NCI-H146 treated with DMSO at 0.1 percent for 48 hours (cell line): ENCODE measurements around the gene ALK.

Experiments
- DNase-seq: peaks from one replicate; lab custom pipeline; 2025; ENCODE audit not compliant: unreplicated experiment; lab: John Stamatoyannopoulos, UW

The ALK gene

DNA sequence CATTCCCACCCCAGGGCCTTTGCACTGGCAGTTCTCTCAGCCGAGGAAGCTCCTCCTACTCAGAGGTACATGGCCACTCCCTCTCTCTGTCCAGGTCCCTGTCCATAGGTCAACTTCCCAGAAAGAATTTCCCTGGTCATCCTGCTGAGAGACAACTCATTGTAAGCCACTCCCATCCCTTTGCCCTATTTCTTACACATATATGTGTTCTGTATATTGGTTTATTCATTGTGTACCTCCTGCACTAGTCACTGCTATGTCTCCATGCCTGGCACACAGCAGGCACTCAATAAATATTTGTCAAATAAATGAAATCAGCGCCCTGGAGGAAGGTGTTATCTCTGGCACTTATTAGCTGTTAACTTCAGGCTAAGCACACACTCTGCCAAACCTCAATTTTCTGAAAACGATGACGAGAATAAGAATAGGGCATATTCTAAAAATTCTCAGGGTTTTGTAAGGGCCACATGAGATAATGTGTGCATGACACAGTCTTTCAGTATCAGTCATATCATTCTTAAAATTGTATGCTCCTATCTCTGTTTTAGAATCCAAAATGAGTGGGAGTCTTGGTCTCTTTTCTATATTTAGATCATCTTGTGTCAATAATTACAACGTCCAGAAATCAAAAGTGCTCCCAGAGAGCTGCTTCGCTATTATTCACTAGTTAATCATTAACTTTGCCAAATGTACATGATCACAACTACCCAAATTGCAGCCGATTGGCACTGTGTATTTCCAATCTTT lies 198.0 kb downstream of the ALK start:
- no peak for DNase-seq

DNA sequence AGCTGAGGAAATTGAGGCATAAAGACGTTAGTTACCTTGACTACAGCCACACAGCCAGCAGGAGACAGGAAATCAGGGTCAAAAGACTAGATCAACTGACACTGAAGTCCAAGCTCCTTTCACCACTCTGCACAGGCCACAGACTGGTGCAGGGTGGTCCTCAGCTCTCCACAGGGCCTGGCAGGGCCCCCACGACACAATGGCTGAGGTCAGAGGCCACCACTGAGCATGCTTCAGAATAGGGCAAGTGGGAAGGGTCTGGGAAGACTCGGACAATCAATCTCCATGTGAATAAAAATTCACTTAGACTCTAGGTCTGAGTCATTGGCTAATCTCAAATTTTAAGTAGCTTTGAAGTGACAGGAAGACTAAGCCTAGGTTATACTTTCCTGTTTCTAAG lies 201.7 kb downstream of the ALK start:
- DNase-seq, result no peak

DNA sequence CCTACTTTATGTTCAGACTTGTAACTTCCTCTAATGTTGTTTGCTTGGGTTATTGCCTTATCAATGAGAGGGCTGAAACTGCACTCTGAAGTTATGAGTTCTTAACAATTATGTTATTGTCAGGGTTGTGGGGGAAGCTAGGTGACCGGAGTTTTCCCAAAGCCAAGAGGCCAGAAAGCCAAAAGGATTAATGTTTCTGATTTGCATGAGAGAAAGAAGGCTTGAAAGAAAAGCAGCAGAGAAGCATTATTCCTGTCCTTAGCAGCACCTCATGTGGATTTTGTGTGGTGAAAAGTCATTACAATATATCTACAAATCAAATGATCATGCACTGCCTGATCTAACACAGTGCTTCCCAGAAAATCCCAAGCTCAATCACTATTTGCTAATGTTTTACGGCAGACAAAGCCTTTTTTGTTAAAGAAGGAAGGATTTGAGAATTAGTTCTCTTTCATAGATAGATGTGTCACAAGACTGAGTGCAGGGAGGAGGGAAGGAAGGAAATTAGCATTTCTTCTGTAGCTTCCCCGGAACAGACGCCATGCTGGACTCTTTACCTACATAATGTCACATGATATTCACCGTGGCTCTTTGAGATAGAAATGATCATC lies 203.2 kb downstream of the ALK start:
- no peak for DNase-seq

DNA sequence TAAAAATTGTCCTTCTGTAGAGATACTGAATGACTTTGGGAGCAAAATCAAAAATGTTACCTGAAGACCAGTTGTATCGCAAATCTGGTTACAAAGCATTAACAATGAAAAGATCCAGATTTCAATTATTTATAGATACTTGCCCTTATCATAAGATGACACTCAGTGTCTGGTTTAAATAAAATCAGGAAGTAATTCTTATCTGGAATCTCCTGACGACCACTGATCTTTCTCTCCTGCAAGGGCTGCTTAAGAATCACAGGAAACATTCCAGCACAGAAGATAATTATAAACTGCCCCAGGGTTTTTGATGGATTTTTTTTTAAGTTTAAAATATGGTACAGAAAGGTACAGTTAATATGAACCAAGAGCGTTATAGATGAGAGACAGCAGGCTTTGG lies 205.7 kb downstream of the ALK start:
- DNase-seq, result no peak

DNA sequence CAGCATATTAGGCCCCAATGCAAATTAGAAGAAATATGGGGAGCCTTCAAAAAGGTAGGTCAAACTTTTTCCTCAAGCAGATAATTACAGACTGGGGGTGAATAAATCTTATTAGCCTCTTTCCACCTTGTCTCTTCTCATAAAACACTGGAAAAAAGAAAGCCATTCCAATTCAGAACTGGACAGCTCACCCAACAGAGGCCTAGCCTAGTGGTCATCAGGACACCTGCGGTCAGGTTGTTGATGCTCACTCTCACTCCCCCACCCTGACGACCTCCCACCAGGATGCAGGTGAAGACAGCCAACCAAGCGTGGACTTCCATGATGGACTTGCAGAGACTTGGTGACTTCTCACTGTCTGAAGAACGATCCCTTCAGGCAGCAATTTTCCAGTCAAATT lies 207.1 kb downstream of the ALK start:
- no peak for DNase-seq

DNA sequence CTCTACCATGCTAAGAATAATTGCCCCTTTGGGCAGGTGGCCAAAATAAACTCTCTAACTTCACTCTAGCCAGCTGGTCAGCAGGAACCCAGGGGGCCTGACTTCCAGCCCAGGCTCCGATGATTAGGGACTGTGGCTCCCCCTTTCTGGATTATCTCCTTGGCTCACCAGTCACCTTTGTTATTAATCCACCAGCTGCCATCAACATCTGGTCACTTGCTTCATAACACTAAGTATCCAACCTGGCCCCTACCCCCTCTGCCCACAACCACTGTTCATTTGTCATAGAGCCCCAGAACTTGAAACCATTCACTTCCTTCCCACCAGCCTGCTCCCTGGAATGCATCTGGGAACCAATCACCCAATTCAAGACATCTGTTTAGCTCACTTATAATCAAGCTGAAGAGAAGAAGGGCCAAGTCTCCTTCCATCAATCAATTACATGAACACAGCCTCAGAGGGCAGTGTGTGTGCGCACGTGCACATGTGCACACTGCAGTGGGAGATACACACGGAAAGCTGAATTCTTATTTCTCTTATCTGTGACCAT lies 215.1 kb downstream of the ALK start:
- DNase-seq, result no peak

DNA sequence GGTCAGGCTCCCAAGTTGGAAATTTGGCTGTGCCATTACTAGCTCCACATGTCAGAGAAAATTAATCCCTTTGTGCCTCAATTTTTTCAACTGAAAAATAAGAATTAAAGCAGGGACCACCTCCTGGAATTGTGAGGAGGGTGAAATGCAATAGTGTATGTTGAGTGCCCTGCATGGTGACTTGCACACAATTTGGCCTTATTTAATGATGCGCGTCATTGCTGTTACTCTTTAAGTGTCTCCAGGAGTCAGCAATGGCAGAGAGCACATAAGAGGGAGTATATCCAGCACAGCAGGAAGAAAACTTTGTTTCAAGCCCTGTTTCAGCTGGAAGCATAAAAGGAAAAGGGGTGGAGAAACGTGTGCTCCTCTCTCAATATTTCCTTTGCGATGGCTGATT lies 215.8 kb downstream of the ALK start:
- no peak for DNase-seq

DNA sequence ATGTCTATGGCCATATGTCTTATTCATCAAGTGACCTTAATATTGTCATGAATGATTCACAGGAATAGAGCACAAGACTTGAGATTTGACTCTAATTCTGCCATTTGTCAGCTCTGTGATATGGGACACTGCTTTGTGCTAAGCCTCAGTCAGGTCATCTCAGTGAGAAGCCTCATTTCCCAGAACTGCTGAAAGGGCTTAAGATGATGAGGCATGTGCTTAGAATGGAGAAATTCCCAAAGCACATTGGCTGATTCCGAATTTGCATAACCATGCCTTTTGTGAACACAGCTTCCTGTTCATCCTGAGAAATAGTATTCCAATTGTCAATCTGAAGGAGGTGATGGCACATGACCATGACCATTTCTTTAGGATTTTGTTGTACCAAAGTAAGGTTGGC lies 218.1 kb downstream of the ALK start:
- no peak for DNase-seq

DNA sequence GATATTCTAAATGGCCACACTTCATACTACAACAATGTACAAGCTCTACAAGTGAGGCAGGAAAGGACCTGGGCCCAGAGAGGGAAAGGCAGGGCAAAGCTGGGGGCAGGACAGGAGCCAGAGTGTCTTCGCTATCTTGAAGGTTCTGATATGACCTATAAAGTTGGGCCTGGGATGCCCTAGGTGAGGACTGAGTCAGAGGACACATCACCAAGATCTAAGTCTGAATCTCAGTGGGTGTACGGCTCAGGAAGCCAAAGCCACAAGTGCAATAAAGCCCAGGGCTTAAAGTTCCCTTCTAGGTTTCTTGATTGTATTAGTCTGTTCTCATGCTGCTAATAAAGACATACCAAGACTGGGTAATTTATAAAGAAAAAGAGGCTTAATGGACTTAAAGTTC lies 219.1 kb downstream of the ALK start:
- DNase-seq, result no peak

DNA sequence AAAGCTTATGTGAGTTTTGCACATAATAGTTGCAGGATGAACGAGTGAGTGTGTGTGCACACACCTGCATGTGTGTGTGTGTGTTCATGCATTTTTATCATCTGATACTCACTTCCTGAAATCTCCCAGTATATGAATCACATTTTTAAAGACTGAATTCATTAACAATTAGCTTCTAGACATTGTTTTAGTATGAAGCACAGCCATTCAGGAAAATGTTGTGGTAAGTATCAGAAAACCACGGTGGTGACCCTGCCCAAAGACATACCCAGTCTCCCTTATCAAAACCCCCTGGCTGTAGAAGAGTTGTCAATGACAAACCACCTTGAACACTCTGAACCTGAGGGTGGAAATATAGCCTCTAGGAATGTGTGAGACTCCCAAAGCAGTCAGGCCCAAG lies 220.8 kb downstream of the ALK start:
- DNase-seq, result no peak

DNA sequence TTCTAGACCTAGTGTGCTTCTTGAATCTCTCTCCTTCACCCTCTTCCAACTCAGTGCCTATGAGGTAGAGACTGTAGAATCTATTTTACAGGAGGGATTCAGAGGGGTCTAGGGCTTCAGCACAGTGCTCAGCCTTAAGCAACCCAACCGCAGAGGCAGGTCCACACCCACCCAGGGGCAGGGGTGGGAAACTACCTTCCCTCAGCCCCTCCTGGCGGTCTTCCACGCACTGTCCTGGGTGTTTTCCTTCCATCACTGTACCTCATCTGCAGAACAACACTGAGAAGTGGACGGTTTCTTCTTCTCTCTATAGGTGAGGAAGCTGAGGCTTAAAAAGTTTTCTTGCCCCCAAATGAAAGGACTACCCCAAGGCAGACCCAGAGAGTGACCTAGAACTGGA lies 222.3 kb downstream of the ALK start:
- DNase-seq, result no peak

DNA sequence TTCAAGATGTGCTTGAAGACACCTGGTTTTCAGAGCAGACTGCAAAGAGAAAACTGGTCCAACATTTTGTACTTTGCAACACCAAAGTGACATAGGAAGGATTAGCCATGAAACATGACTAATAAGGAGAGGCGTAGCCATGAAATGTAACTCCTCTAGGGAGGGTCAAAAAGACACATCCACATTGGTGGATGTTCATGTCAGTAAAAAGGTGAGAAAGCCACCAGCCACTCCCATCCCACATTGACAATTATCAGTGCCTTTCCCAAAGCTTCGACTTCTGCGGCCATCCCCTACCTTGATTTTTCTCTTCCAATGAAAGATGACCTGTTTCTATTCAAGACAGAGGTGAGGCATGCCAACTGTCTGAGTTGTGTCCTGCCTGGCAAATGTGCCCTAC lies 223.2 kb downstream of the ALK start:
- no peak for DNase-seq

DNA sequence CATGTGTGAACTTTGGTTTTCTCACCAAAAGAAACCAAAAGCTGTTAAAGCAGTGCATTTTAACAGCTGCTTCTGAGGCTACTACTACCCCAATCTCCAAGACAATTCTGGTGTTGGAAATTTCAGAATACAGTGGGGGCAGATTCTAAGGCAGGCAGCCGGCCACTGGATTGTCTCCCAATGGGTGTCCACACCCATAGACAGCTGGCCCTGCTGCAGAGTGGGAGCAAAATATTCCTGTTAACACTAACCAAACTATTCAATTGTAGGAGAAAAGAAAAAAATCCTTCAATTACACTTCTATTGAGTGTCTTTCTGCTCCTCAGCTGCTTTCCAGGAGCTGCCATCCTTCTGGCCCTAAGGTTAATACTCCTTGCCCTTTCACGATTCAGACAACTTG lies 223.7 kb downstream of the ALK start:
- no peak for DNase-seq

DNA sequence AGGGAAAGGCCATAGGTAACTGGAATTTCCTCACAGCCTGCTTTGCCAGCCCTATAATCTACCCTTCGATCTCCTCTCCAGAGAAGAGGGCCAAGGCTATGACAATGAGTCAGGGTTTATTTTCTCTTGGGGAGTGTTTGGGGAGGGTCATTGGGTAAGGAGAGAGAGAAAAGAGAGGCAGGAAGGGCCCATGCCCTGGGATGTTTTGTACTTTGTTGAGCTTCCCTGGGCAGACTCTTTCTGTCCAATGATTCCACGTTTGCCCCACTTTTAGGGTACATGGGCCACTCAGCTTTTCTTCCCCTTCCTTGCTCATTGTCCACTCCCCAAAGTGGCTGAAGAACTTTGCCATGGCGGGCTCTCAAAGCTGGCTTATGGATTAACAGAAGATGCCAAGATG lies 224.2 kb downstream of the ALK start:
- no peak for DNase-seq

DNA sequence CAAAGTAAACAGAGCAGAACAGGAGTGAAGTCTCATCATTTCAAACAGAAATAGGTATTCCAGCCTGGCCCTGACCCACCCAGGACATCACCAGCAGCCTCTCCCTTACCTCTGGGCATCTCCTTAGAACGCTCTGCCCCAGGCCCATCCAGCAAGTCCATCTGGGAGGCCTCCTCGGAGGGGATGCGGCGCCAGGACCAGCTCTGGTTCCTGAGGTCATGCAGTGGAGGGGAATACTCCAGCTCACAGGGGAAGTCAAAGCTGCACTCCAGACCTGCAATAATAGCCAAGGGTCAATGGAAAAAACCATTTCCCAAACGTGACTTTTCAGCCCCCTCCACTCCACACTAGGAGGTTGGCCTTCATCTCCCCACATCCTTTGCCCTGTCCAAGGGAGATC lies 226.6 kb downstream of the ALK start:
- DNase-seq, result no peak

DNA sequence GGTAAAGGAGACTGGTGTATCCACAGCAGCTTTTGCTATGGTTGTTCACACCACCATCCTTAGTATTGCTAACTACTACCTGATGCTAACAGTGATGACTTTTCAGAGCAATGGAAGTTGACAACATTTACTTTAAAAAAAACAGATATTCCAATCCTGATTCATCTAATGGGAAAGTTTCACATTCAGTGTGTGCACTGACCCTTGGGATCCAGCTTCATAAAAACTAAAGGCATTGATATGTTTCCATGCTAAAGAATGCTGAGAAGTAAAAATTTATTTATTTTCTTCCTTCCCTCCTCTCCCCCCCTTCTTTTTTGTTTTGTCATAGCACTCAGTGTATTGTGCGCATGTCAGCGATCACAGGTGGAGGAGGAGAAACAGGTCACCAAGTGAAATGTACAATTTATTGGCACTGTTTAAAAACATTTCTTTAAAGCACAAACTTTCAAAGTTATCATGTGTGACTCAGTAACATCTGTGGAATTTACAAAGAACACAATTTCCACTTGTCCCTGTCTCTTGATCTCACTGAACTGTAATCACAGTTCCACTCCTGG lies 229.9 kb downstream of the ALK start:
- DNase-seq, result no peak

DNA sequence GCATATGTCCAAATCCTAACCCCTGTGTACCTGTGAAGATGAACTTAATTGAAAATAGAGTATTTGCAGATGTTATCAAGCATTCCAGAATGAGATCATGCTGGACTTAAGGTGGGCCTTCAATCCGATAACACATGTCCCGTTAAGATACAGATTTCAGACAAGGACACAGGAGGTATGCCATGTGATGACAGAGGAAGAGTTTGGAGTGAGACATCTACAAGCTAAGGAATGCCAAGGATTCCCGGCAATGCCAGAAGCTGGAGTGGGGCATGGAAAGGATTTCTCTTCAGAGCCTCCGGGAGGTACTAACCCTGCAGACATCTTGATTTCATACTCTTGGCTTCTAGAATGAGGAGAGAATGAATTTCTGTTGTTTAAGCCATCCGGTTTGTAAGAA lies 231.7 kb downstream of the ALK start:
- DNase-seq, result no peak

DNA sequence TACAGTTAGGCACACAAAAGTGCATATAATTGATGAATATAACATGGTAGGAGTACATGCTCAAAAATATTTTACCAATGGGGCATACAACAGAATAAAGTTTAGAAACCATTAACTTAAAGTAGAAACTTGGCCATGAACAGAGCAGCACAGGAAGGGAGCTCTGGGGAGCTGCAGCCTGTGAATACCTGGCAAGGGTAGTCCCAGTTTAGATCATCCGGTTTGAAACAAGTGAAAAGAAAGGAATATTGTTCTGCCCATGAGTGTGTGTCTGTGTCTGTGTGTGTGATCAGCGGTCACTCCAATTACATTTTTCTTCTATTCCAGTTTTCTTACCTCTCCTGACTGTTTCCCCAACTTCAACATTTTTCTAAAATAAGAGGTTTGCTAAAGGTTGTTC lies 233.0 kb downstream of the ALK start:
- no peak for DNase-seq

DNA sequence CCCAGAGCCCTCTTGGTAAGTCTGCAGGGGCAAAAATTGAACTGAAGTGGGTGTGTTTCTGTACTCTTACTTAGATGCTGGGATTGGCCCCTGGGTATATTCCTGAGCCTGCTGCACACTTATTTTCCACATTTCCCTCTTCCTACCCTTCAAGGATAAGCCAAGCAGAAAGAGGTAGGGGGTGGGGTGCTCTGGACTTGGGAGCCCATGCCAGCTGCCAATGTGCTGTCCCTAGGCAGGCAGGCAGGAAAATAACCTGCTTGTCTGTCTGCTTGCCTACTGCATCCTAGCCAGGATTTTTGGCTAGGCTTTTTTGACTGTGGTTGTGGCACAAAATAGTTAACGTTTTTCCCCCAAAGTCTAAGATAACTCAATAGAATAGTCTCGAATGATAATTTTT lies 234.3 kb downstream of the ALK start:
- DNase-seq, result no peak

DNA sequence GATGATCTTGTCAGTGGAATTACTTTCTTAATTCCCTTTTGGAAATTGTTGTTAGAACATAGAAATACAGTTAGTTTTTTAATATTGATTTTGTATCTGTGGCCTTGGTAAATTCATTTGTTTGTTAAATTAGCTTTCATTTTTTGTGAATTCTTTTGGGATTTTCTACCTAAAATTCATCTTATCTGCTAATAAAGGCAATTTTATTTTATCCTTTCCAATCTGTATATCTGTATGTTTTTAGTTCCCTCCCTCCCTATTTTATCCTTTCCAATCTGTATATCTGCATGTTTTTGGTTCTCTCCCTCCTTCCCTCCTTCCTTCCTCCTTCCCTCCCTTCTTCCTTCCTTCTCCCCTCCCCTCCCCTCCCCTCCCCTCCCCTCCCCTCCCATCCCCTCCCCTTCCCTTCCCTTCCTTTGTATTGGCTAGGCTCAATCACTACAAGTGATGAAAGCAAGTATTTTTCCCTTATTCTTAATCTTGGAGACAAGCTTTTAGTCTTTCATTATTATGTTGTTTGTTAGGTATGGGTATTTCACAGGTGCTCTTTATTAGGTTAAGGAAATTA lies 244.4 kb downstream of the ALK start:
- DNase-seq, result no peak

DNA sequence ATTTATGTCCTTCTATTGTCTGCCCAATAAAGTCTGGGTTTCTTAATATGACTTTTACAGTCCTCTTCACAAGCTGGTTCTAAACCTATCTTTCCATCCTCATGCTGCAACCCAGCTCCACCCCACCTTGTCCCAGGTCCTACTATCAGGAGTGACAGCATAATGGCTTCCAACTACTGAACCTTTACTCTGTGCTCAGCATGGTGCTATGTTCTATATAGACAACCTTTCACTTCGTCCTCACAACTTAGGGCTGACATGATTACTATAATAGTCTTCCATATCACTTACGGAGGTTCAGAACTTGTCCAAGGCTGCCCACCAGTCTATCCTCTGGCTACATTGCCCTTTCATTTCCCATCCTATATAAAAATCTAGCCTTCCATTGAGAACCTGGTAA lies 256.8 kb downstream of the ALK start:
- no peak for DNase-seq

DNA sequence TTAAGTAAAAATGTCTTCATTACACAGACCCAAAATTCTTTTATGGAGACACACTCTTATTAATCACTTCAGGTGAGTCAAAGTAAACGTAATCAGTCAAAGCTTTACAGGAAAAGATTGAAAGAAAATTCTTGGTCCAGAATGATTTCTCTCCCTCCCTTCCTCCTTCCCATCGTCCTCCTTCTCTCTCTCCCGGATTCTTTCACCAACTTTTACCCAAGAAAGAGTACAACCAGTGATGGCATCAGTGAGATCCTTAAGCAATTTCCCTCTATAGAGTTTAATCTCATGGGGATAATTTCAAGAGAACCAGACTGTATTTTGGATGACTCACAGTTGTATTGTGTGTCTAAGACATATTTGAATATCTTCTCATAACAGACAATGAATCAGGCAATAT lies 258.1 kb downstream of the ALK start:
- no peak for DNase-seq
